ENCODE measurements around the gene KIRREL3. TPM values are rescaled to one million over a fixed set of nuclear protein-coding genes. Genes with fewer than 3 reads are reported as not detected.

The KIRREL3 gene
- total and polyA plus RNA-seq, 2 of the 4 experiments (the other 2 are of a cell fraction), result 10.9 to 15.9 TPM

GRCh38 chr11:127039591-127039990, 39.0 kb upstream of the KIRREL3 start:
- TF ChIP-seq CEBPB (IDR thresholded peaks at IDR 0.05; ENCODE audit: low read depth, low read length), result no peak
- intact Hi-C loops (cut with micrococcal nuclease), result no loop called here
- Histone ChIP-seq H3K4ac (ENCODE audit: low read depth, low read length) (no peak overlapping the region), H3K9me1 (ENCODE audit: insufficient read depth, low read length) (0 out of 2 replicates have a peak, but pooled peaks cover 5% of the 10 kb centered on the region), H2AFZ (replicated peaks; ENCODE audit: low read length, poor library complexity) (no peak overlapping the region), H4K91ac (ENCODE audit: insufficient read depth, low read depth, low read length) (no peak overlapping the region), H3K79me1 (ENCODE audit: low read depth in 1 of 2, low read length in 2 of 2) (no peaks in the 10 kb centered on the region), H3K9ac (ENCODE audit: low read depth, low read length) (no peak overlapping the region), H3K14ac (replicated peaks; ENCODE audit: low read depth, low read length) (no peak overlapping the region), H4K5ac (ENCODE audit: low read depth, low read length) (no peak overlapping the region), H2AK9ac (replicated peaks; ENCODE audit: low read depth, low read length, poor library complexity) (no peak overlapping the region), H2AK5ac (ENCODE audit: low read depth, low read length) (no peak overlapping the region), H2BK15ac (ENCODE audit: low read depth, low read length) (no peak overlapping the region), H3K23ac (ENCODE audit: low read depth, low read length) (no peak overlapping the region), H3K27me3 (ENCODE audit: control insufficient read depth, insufficient read depth, low read length) (peaks cover 7% of the 10 kb centered on the region), H4K20me1 (ENCODE audit: insufficient read depth, low read length) (no peaks in the 10 kb centered on the region), H3K27ac (ENCODE audit: insufficient read depth, low read length) (no peak overlapping the region), H4K8ac (ENCODE audit: low read depth in 2 of 2, low read length in 2 of 2) (no peak overlapping the region), H2BK120ac (ENCODE audit: low read depth, low read length) (no peak overlapping the region), H3K4me3 (ENCODE audit: insufficient read depth, low read depth, low read length) (no peak overlapping the region), H3K18ac (ENCODE audit: low read depth, low read length) (no peak overlapping the region), H3K4me2 (ENCODE audit: low read depth, low read length) (no peak overlapping the region), H2BK20ac (ENCODE audit: low read depth, low read length) (no peak overlapping the region), H3K56ac (ENCODE audit: extremely low read depth, insufficient read depth, low read length) (no peak overlapping the region), H3K4me1 (ENCODE audit: control insufficient read depth, insufficient read depth, low read length) (peaks cover 4% of the 10 kb centered on the region), H2BK5ac (ENCODE audit: low read depth, low read length, poor library complexity, severe bottlenecking) (no peak overlapping the region), H3K9me3 (ENCODE audit: control insufficient read depth, insufficient read depth, low read length) (no peaks in the 10 kb centered on the region), H3K36me3 (ENCODE audit: control insufficient read depth, insufficient read depth, low read length) (no peaks in the 10 kb centered on the region)
- in situ Hi-C loops (cut with MboI; ENCODE audit: low sequenced_read_pairs), result no loop called here
- dilution Hi-C loops (cut with HindIII; ENCODE audit: low sequenced_read_pairs, unreplicated experiment), result no loop called here
- WGBS, 2 experiments (ENCODE audit: extremely low coverage in 2 of 2, insufficient read length in 1 of 2), result no CpG with 5 or more reads among the region's 2 CpGs
- ChIA-PET CTCF (no interaction called here), POLR2A (ENCODE audit: unreplicated experiment) (no interaction called here)
- no peak for ATAC-seq (ENCODE audit: low read depth)
- BruUV-seq (replicated peaks), result no TSS peak
- DNase-seq, result peak; percentile 2

Data from IMR-90 (cell line).